ENCODE data around the gene WDFY1. TPM values are rescaled to one million over a fixed set of nuclear protein-coding genes. Genes with fewer than 3 reads are reported as not detected.

WDFY1 gene
- total and polyA plus RNA-seq, 2 experiments from 2014 or later, result 54.5 to 127 TPM

DNA sequence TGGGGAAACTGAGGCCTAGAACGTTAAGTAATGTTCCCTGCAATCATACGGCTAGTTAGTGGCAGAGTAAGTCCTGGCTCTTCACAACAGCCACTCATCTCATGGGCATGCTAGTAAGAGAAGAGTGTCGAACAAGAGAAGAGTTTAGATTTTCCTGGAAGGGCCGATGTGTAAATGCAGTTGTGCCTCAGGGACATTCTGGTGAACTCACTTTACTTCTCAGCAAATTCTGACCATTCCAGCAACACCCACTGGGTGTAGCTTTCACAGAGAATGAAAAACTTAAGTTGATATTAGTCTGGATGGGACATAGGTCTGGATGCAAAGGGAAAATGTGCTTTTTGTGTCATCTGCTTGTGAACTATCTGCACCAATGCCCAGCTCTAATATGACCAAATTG lies 35.7 kb upstream of the WDFY1 start (continued):
- TF ChIP-seq, protein P1, sequence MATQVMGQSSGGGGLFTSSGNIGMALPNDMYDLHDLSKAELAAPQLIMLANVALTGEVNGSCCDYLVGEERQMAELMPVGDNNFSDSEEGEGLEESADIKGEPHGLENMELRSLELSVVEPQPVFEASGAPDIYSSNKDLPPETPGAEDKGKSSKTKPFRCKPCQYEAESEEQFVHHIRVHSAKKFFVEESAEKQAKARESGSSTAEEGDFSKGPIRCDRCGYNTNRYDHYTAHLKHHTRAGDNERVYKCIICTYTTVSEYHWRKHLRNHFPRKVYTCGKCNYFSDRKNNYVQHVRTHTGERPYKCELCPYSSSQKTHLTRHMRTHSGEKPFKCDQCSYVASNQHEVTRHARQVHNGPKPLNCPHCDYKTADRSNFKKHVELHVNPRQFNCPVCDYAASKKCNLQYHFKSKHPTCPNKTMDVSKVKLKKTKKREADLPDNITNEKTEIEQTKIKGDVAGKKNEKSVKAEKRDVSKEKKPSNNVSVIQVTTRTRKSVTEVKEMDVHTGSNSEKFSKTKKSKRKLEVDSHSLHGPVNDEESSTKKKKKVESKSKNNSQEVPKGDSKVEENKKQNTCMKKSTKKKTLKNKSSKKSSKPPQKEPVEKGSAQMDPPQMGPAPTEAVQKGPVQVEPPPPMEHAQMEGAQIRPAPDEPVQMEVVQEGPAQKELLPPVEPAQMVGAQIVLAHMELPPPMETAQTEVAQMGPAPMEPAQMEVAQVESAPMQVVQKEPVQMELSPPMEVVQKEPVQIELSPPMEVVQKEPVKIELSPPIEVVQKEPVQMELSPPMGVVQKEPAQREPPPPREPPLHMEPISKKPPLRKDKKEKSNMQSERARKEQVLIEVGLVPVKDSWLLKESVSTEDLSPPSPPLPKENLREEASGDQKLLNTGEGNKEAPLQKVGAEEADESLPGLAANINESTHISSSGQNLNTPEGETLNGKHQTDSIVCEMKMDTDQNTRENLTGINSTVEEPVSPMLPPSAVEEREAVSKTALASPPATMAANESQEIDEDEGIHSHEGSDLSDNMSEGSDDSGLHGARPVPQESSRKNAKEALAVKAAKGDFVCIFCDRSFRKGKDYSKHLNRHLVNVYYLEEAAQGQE (IDR thresholded peaks at IDR 0.05; ENCODE audit: unreplicated experiment), result no peak

GRCh38 chr2:223980397-223980735 lies 35.2 kb upstream of the WDFY1 start:
- Histone ChIP-seq H3K4me1 (ENCODE audit: insufficient read depth) (no peaks in the 10 kb centered on the region), H3K36me3 (ENCODE audit: insufficient read depth) (peaks cover 11% of the 10 kb centered on the region), H4K20me1 (replicated peaks; ENCODE audit: insufficient read depth) (no peaks in the 10 kb centered on the region), H3K27me3 (ENCODE audit: insufficient read depth) (no peaks in the 10 kb centered on the region), H2AFZ (no peak overlapping the region), H3K4me3 (no peak overlapping the region), H3K79me2 (replicated peaks; ENCODE audit: insufficient read depth) (no peaks in the 10 kb centered on the region), H3K9me2 (ENCODE audit: insufficient read depth) (no peaks in the 10 kb centered on the region), H3K4me2 (no peak overlapping the region), H3F3A (replicated peaks; ENCODE audit: low read depth) (no peaks in the 10 kb centered on the region), H3K27ac (ENCODE audit: low read depth) (no peak overlapping the region)
- DNase-seq (ENCODE audit: low spot score) (no peak), ATAC-seq (no peak)
- Mint-ChIP-seq H3K27me3 (ENCODE audit: insufficient read depth, low read depth, poor library complexity) (no peaks in the 10 kb centered on the region), H3K36me3 (ENCODE audit: low read depth) (peaks cover 9% of the 10 kb centered on the region; the same call in 2 of the 3 replicates), H3K4me1 (no peaks in the 10 kb centered on the region), H3K27ac (no peak overlapping the region), H3K4me3 (no peak overlapping the region), H3K9me3 (no peaks in the 10 kb centered on the region)
- TF ChIP-seq, protein P1 (IDR thresholded peaks at IDR 0.05; ENCODE audit: unreplicated experiment), result no peak
- TF ChIP-seq ETS1 (IDR thresholded peaks at IDR 0.05) (no peak), STAT1 (IDR thresholded peaks at IDR 0.05; ENCODE audit: unreplicated experiment) (no peak), POLR2AphosphoS5 (IDR thresholded peaks at IDR 0.05; ENCODE audit: low read depth) (no peak), ZNF114 (CRISPR knock-in tag; IDR thresholded peaks at IDR 0.05) (no peak), ZNF462 (CRISPR knock-in tag; IDR thresholded peaks at IDR 0.05) (no peak), CTCF (conservative IDR thresholded peaks at IDR 0.05; ENCODE audit: low read depth in 2 of 2) (no peak), JUNB (IDR thresholded peaks at IDR 0.05; ENCODE audit: unreplicated experiment) (no peak), CREB1 (CRISPR knock-in tag; IDR thresholded peaks at IDR 0.05; ENCODE audit: low read depth) (no peak)

All from GM23338 (cell line).